Measurements from ENCODE around the gene KRT15.

KRT15 gene

DNA sequence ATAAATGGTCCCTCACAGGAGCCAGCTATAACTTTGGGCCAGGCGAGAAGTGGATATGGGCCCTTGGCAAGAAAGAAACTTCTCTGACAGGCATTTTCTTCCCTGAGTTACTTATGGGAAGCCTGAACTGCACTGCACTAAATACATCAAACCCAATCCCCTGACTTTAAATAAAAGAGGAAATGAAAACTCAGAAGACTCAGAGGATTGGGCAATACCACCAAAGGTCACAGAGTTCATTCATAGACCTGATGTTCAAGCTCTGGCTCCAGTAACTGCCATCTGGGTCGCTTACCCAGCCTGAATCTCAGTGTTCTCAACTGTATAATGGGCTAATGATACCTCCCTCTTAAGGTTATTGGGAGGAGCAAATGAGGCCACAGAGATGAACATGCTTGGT, 38.6 kb downstream of the KRT15 start:
- no peak for DNase-seq

- no peak for DNase-seq
These were observed 40.5 kb downstream of the KRT15 start for GRCh38 chr17:41478237-41478636.

GRCh38 chr17:41476866-41477815, 41.5 kb downstream of the KRT15 start:
- no peak for DNase-seq

DNA sequence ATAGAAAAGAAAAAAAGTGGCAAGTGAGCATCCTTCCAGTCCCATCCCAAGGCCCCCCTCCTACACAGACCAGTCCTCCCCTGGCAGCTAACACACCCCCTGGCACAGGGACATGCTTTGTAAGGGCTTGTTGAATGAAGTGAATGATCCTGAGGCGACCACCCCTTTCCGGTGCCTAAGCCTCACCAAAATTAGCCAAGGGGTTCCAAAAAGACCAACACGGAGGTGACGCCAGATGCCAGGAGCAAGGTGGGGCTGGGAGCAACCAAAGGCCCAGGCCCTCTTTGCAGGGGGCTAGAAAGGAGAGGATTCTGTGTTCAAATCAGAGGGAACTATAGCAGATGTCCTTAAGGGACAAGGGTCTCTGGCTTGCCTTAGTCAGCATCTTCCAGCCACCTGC, 43.3 kb downstream of the KRT15 start:
- DNase-seq: no peak

DNA sequence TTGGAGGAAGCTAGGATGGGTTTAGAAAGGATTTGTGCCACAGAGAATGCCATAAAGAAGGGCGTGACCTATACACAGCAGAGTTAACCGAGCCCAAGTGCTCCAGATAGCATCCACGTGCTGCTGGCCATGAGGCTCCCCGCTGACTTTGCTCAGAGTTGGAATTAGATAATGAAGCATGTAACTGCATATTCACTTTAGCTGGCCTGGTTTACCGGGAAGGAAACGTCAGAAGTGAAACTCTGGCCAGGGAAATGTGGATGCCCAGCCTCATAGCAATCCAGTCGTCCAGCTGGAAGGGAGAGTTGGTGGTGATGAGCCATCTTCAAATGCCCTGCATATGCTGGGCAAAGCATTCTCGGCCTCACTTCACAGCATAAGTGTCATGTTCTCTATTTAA, 43.8 kb downstream of the KRT15 start:
- DNase-seq: no peak

DNA sequence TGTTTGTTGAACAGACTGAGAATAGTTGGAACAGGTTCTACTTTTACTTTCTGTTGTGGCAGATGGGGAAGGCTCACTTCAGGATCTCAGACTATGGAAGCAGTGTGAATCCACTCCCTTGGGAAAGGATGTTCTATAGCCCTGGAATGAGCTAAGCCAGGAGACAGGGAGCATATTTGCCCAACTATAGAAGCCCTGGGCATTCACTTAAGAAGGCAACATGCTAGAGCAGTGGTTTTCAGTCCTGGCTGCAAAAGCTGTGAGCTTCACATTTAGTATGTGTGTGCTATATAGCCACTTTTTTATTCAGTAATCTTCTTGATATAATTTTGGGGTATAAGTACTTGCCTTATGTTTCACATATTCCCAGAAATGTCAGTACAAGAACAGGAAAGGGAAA, 50.3 kb downstream of the KRT15 start:
- no peak for DNase-seq

DNA sequence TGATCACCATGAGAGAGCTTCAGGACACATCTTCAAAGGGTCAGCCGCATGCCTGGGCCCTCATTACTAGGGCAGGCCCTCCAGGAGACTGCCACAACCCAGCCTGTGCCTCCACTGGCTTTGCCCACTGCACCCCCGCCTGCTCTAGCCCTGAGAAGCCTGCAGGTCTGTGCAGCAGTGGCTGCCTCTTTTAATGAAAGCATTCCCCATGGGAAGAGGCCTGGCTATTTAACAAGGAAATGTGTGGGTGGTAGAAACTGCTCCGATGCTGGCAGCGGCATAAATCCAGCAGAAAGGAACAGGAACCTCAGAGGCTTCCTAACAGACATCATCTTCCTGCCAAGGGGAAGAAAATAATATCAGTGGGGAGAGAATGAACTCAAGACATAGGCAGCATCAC, 51.1 kb downstream of the KRT15 start:
- DNase-seq: no peak

GRCh38 chr17:41466988-41467387, 51.7 kb downstream of the KRT15 start, which contains the start of gene KRT32:
TSS of gene KRT32 (minus strand) at chr17:41467386. CDS start at chr17:41467325, 61 bp downstream.
- DNase-seq: no peak

GRCh38 chr17:41464682-41465081, 54.0 kb downstream of the KRT15 start:
- DNase-seq: no peak

DNA sequence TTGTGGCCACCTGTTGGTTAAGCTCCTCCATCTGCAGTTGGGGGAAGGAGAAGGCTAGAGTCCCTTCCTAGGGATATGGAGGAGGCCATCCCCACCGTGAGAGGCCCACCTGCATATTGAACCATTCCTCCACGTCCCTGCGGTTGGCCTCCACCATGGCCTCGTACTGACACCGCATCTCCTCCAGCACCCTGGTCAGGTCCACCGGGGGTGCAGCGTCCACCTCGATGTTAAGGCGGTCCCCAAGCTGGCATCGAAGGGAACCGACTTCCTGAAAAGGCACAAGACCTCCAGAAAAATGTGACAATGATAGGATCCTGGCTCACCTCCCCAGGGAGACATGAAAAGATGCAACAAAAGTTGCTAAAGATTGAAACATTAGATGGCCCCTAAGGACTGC, 54.5 kb downstream of the KRT15 start:
- no peak for DNase-seq

DNA sequence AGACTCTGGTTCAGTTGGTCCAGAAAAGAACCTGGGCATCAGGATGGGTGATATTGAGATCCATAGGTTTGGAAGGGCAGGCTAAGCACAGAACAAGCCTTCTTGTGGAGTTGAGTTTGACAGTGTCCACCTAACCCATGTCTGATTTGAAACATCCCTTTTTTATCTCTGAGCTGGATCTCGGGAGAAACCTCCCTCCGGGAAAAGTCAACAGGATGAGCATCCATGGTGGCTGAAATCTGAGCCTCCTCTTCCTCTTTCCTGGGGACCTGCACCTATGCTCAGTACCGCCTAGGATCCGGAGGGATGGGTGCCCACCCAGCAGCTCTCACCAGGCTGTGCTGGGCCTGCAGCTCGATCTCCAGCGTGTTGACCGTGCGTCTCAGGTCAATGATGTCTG, 54.9 kb downstream of the KRT15 start:
- DNase-seq: no peak

Data from activated gamma-delta T cell (primary cell).